ENCODE results near the gene CCDC85B. TPM values are rescaled to one million over a fixed set of nuclear protein-coding genes. Genes with fewer than 3 reads are reported as not detected.

Gene CCDC85B
- total and polyA plus RNA-seq, 2 of the 13 experiments (the other 11 are each of a cell fraction or from before 2014, with no cell fraction given), result 8.2 to 19.5 TPM

DNA sequence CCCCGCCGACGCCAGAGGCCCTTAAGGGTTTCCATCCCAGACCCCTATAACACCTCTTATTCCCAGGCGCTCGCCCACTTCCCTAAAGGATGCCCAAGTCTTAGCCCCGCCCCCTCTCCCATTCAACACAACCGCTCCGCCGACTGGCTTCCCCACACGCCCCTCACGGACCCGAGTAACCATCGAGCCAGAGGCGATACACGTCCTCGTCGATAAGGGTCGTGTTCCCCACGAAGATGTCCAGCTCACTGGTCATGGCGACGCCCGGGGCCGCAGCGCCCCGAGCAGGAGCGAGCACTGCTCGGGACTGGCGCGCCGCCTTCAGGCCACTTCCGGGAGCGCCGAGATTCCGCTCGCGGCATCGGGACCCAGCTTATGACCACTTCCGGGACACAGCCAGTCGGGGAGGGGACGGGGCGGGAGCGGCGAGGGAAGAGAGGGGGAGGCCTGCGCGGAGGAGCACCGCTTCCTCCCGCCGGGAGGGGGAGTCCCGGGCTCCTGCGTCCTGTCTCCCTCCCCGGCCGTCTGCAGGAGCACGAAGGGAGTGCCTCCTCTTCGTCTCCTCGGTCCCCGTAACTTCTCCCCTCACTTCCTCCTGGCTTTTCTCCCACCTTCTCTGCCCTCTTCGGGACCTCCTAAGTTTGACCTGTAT is 2.2 kb upstream of the CCDC85B start, which contains the start of gene FIBP (continued):
- peak; percentile 17; the same call in 1 of the 2 replicates for TF ChIP-seq WIZ (CRISPR knock-in tag; IDR thresholded peaks at IDR 0.05)
- TF ChIP-seq PLSCR1 (CRISPR knock-in tag; IDR thresholded peaks at IDR 0.05; ENCODE audit: borderline replicate concordance), result no peak
- no peak; the same call in 1 of the 2 replicates for TF ChIP-seq ZNF564 (CRISPR knock-in tag; IDR thresholded peaks at IDR 0.05)
- TF ChIP-seq TP53 (CRISPR knock-in tag; conservative IDR thresholded peaks at IDR 0.05), result no peak
- TF ChIP-seq, protein P1, sequence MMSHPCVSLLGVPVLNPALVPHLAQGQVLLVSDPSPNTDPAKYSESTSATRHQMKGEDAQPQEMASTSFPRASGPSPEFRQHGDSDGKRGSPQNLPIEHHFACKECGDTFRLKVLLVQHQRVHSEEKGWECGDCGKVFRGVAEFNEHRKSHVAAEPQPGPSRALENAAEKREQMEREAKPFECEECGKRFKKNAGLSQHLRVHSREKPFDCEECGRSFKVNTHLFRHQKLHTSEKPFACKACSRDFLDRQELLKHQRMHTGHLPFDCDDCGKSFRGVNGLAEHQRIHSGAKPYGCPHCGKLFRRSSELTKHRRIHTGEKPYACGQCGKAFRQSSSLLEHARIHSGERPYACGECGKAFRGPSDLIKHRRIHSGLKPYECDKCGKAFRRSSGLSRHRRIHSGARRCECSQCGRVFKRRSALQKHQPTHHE (CRISPR knock-in tag; IDR thresholded peaks at IDR 0.05; ENCODE audit: borderline replicate concordance), result peak; percentile 23; the same call in 1 of the 2 replicates
- TF ChIP-seq KDM5B (CRISPR knock-in tag; IDR thresholded peaks at IDR 0.05; ENCODE audit: borderline replicate concordance), result no peak
- no peak for TF ChIP-seq ZNF773 (CRISPR knock-in tag; IDR thresholded peaks at IDR 0.05; ENCODE audit: borderline replicate concordance)
- TF ChIP-seq HOXD1 (CRISPR knock-in tag; IDR thresholded peaks at IDR 0.05), result no peak
- TF ChIP-seq FOXC1 (CRISPR knock-in tag; IDR thresholded peaks at IDR 0.05; ENCODE audit: borderline replicate concordance), result peak; percentile 92
- TF ChIP-seq NAIF1 (CRISPR knock-in tag; IDR thresholded peaks at IDR 0.05; ENCODE audit: borderline replicate concordance), result no peak
- 0 out of 2 replicates have a peak, but pooled peaks have one; percentile 23 for TF ChIP-seq ZNF619 (CRISPR knock-in tag; IDR thresholded peaks at IDR 0.05)
- TF ChIP-seq, protein P2, sequence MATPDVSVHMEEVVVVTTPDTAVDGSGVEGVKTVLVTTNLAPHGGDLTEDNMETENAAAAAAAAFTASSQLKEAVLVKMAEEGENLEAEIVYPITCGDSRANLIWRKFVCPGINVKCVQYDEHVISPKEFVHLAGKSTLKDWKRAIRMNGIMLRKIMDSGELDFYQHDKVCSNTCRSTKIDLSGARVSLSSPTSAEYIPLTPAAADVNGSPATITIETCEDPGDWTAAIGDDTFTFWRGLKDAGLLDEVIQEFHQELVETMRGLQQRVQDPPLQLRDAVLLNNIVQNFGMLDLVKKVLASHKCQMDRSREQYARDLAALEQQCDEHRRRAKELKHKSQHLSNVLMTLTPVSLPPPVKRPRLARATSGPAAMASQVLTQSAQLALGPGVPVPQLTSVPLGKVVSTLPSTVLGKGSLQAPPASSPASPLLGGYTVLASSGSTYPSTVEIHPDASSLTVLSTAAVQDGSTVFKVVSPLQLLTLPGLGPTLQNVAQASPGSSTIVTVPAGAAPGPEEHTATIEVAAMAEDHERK (CRISPR knock-in tag; IDR thresholded peaks at IDR 0.05; ENCODE audit: low read depth), result no peak; the same call in 1 of the 2 replicates
- TF ChIP-seq ZIK1 (CRISPR knock-in tag; IDR thresholded peaks at IDR 0.05; ENCODE audit: borderline replicate concordance, low read depth), result no peak
- no peak for TF ChIP-seq ZNF768 (CRISPR knock-in tag; IDR thresholded peaks at IDR 0.05)
- TF ChIP-seq SRY (CRISPR knock-in tag; IDR thresholded peaks at IDR 0.05), result 0 out of 2 replicates have a peak, but pooled peaks have one; percentile 49
- TF ChIP-seq ZNF740 (CRISPR knock-in tag; IDR thresholded peaks at IDR 0.05), result 0 out of 2 replicates have a peak, but pooled peaks have one; percentile 25
- no peak for TF ChIP-seq PRMT3 (CRISPR knock-in tag; IDR thresholded peaks at IDR 0.05; ENCODE audit: borderline replicate concordance, low read depth)
- no peak for TF ChIP-seq MYPOP (CRISPR knock-in tag; IDR thresholded peaks at IDR 0.05)
- TF ChIP-seq AHR (CRISPR knock-in tag; IDR thresholded peaks at IDR 0.05), result no peak
- TF ChIP-seq, protein P3, sequence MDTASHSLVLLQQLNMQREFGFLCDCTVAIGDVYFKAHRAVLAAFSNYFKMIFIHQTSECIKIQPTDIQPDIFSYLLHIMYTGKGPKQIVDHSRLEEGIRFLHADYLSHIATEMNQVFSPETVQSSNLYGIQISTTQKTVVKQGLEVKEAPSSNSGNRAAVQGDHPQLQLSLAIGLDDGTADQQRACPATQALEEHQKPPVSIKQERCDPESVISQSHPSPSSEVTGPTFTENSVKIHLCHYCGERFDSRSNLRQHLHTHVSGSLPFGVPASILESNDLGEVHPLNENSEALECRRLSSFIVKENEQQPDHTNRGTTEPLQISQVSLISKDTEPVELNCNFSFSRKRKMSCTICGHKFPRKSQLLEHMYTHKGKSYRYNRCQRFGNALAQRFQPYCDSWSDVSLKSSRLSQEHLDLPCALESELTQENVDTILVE (CRISPR knock-in tag; IDR thresholded peaks at IDR 0.05), result peak; percentile 90
- TF ChIP-seq, protein P4, sequence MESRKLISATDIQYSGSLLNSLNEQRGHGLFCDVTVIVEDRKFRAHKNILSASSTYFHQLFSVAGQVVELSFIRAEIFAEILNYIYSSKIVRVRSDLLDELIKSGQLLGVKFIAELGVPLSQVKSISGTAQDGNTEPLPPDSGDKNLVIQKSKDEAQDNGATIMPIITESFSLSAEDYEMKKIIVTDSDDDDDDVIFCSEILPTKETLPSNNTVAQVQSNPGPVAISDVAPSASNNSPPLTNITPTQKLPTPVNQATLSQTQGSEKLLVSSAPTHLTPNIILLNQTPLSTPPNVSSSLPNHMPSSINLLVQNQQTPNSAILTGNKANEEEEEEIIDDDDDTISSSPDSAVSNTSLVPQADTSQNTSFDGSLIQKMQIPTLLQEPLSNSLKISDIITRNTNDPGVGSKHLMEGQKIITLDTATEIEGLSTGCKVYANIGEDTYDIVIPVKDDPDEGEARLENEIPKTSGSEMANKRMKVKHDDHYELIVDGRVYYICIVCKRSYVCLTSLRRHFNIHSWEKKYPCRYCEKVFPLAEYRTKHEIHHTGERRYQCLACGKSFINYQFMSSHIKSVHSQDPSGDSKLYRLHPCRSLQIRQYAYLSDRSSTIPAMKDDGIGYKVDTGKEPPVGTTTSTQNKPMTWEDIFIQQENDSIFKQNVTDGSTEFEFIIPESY (CRISPR knock-in tag; IDR thresholded peaks at IDR 0.05), result peak; percentile 57

Data from HepG2 (cell line).